Measurements from ENCODE around the gene RBBP8NL.

GRCh38 chr20:62428002-62428372 is 648 bp upstream of the RBBP8NL start:
- TF ChIP-seq CTCF (conservative IDR thresholded peaks at IDR 0.05 in 1 of 2, IDR thresholded peaks at IDR 0.05 in 1 of 2; ENCODE audit: extremely low read depth in 1 of 2, insufficient read depth in 1 of 2, low read depth in 1 of 2, low read length in 2 of 2) (no peak), EZH2 (IDR thresholded peaks at IDR 0.05; ENCODE audit: borderline replicate concordance, low read length) (no peak)

Measured in mammary epithelial cell (primary cell).